Gastroesophageal sphincter (tissue), 4 donors: ENCODE measurements around the gene SCGB1C2. TPM values are rescaled to one million over a fixed set of nuclear protein-coding genes. Genes with fewer than 3 reads are reported as not detected.

Experiments
- ATAC-seq: fragments of 150-250 bp; one replicate; pipeline ENCODE4 v1.9.1; 2016; ENCODE audit warnings: mild to moderate bottlenecking, moderate library complexity
- H3K27ac ChIP-seq, 4 donors: fragments of 200-600 bp; sonication (generic) in 3 of 4; 1 replicate in 3 of 4; 2 replicates in 1 of 4; pipeline ENCODE4 v1.5.1; 2016 to 2019
- H3K27me3 ChIP-seq: fragments of 200-600 bp; sonication (generic); one replicate; pipeline ENCODE4 v1.5.1; 2019
- H3K36me3 ChIP-seq, 2 donors: fragments of 200-600 bp; sonication (generic); one replicate each; pipeline ENCODE4 v1.5.1; 2019; ENCODE audit warnings: control low read depth in 1 of 2
- H3K4me1 ChIP-seq, 3 donors: fragments of 200-600 bp; sonication (generic); 1 replicate in 2 of 3; 2 replicates in 1 of 3; pipeline ENCODE4 v1.5.1; 2016 to 2019; ENCODE audit warnings: control low read depth in 2 of 3
- H3K4me3 ChIP-seq, 2 donors: fragments of 200-600 bp; sonication (generic); one replicate each; pipeline ENCODE4 v1.5.1; 2019; ENCODE audit warnings: mild to moderate bottlenecking in 1 of 2, moderate library complexity in 1 of 2
- H3K9me3 ChIP-seq, 3 donors: fragments of 200-600 bp; sonication (generic); one replicate each; pipeline ENCODE4 v1.5.1; 2017 to 2019; ENCODE audit warnings: control low read depth in 2 of 3
- EP300 ChIP-seq: sonication (generic); formaldehyde crosslinking; IDR thresholded peaks from one replicate; pipeline ENCODE4 v1.6.1; 2017; ENCODE audit warnings: antibody characterized with exemption, mild to moderate bottlenecking
- POLR2A ChIP-seq, 2 donors: fragments of 450-650 bp; IDR thresholded peaks; one replicate each; pipeline ENCODE4 v1.6.1; 2017; ENCODE audit warnings: antibody characterized with exemption in 2 of 2, mild to moderate bottlenecking in 2 of 2, moderate library complexity in 1 of 2
- POLR2AphosphoS5 ChIP-seq: sonication (generic); formaldehyde crosslinking; IDR thresholded peaks from one replicate; pipeline ENCODE4 v1.6.1; 2017; ENCODE audit warnings: antibody characterized with exemption
- WGBS, 2 donors: methylation state at CpG; one replicate each; pipeline ENCODE4 v1.1.5; 2018; ENCODE audit warnings: low coverage in 1 of 2; 5-methylcytosine and 5-hydroxymethylcytosine counted together
- total RNA-seq, 4 donors: library from RNA; depleted of rRNA; stranded (reverse); fragments of >200 nt; gene quantifications; one replicate each; pipeline ENCODE4 v1.1.0, GENCODE V29; 2016
- TF ChIP-seq, protein P1 (sequence below), 4 experiments: fragments of 200-600 bp in 2 of 4; fragments of 450-650 bp in 2 of 4; sonication (generic) in 1 of 4; IDR thresholded peaks; one replicate each; pipeline ENCODE4 v1.5.1; 2017 to 2019; ENCODE audit warnings: antibody characterized with exemption in 4 of 4, mild to moderate bottlenecking in 2 of 4, moderate library complexity in 2 of 4

The SCGB1C2 gene
- total RNA-seq, 4 donors from 2014 or later = not detected

DNA sequence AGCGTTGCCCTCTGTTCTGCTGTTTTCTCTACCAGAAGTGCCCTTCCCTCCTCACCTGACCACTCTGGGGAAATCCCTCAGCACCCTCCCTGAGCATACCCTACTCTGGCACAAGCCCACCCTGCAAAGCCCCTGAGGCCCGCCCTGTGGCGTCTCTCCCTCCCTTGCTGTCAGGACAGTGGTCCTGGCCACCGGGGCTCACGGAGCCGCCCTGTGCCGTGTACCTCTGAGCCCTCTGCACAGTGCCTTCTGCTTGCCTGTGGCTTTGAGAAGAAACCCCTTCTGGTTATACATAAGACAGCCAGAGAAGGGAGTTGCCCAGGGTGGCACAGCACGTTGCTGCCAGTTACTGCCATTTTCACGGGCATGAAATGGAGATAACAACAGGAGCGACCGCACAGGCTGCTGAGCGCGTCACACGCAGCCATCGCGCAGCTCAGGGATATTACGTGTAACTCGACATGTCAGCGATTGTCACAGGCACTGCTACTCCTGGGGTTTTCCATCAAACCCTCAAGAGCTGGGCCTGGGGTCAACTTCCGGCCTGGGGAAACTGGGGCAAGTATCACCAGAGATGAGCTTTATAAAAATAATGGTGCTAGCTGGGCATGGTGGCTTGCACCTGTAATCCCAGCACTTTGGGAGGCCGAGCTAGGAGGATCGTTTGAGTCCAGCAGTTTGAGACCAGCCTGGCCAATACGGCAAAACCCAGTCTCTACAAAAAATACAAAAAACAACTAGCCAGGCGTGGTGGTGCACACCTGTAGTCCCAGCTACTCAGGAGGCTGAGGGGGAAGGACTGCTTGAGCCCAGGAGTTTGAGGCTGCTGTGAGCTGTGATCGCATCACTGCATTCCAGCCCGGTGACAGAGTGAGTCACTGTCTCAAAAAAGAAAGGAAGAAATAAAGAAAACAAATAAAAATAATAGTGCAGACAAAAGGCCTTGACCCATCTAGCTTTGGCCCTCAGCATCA, 14.8 kb downstream of the SCGB1C2 start:
- TF ChIP-seq EP300 (no peak), POLR2AphosphoS5 (no peak), POLR2A (IDR thresholded peaks at IDR 0.05) (no peak)
- TF ChIP-seq, protein P1, sequence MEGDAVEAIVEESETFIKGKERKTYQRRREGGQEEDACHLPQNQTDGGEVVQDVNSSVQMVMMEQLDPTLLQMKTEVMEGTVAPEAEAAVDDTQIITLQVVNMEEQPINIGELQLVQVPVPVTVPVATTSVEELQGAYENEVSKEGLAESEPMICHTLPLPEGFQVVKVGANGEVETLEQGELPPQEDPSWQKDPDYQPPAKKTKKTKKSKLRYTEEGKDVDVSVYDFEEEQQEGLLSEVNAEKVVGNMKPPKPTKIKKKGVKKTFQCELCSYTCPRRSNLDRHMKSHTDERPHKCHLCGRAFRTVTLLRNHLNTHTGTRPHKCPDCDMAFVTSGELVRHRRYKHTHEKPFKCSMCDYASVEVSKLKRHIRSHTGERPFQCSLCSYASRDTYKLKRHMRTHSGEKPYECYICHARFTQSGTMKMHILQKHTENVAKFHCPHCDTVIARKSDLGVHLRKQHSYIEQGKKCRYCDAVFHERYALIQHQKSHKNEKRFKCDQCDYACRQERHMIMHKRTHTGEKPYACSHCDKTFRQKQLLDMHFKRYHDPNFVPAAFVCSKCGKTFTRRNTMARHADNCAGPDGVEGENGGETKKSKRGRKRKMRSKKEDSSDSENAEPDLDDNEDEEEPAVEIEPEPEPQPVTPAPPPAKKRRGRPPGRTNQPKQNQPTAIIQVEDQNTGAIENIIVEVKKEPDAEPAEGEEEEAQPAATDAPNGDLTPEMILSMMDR (IDR thresholded peaks at IDR 0.05) = no peak
- Histone ChIP-seq H3K27ac (no peak overlapping the region), H3K36me3 (no peaks in the 10 kb centered on the region), H3K4me3 (no peak overlapping the region), H3K9me3 (no peaks in the 10 kb centered on the region), H3K4me1 (no peaks in the 10 kb centered on the region), H3K27me3 (no peaks in the 10 kb centered on the region)
- WGBS, 2 donors = 87 to 89% methylated on average over 3 to 9 of the region's 26 CpGs
- ATAC-seq = no peak

DNA sequence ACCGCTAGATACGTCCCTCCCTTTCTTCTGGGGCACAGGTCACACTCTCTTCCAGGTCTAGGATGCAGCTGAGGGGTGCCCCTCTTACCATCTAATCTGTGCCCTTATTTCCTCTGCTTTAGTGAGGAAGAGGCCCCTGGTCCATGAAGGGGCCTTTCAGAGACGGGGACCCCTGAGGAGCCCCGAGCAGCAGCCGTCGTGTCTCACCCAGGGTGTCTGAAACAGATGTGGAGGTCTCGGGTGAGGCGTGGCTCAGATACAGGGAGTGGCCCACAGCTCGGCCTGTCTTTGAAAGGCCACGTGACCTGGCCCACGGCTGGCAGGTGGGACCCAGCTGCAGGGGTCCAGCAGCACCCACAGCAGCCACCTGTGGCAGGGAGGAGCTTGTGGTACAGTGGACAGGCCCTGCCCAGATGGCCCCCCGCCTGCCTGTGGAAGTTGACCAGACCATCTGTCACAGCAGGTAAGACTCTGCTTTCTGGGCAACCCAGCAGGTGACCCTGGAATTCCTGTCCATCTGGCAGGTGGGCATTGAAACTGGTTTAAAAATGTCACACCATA, 15.6 kb downstream of the SCGB1C2 start:
- Histone ChIP-seq H3K4me3 (no peak overlapping the region), H3K36me3 (no peaks in the 10 kb centered on the region), H3K9me3 (no peaks in the 10 kb centered on the region), H3K27me3 (no peaks in the 10 kb centered on the region), H3K27ac (no peak overlapping the region), H3K4me1 (no peaks in the 10 kb centered on the region)
- no peak for ATAC-seq
- no peak for TF ChIP-seq POLR2A (IDR thresholded peaks at IDR 0.05)
- no peak for TF ChIP-seq EP300
- TF ChIP-seq, protein P1 (IDR thresholded peaks at IDR 0.05) = no peak
- no peak for TF ChIP-seq POLR2AphosphoS5
- WGBS, 2 donors = 76 to 83% methylated on average over 3 to 5 of the region's 12 CpGs

DNA sequence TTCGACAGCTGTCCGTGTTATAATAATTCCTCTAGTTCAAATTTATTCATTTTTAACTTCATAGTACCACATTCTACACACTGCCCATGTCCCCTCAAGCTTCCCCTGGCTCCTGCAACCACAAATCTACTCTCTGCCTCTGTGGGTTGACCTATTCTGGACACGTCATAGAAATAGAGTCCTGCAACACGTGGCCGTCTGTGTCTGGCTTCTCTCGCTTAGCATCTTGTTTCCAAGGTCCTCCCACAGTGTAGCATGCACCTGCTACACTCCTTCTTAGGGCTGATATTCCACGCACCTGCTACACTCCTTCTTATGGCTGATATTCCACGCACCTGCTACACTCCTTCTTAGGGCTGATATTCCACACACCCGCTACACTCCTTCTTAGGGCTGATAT, 16.5 kb downstream of the SCGB1C2 start:
- Histone ChIP-seq H3K9me3 (no peaks in the 10 kb centered on the region), H3K27me3 (no peaks in the 10 kb centered on the region), H3K27ac (no peak overlapping the region), H3K36me3 (no peaks in the 10 kb centered on the region), H3K4me1 (no peaks in the 10 kb centered on the region), H3K4me3 (no peak overlapping the region)
- no peak for ATAC-seq
- WGBS, 2 donors = 79 to 91% methylated on average over 8 to 9 of the region's 9 CpGs
- TF ChIP-seq, protein P1 (IDR thresholded peaks at IDR 0.05) = no peak
- TF ChIP-seq POLR2A (IDR thresholded peaks at IDR 0.05) = no peak
- no peak for TF ChIP-seq POLR2AphosphoS5
- TF ChIP-seq EP300 = no peak

DNA sequence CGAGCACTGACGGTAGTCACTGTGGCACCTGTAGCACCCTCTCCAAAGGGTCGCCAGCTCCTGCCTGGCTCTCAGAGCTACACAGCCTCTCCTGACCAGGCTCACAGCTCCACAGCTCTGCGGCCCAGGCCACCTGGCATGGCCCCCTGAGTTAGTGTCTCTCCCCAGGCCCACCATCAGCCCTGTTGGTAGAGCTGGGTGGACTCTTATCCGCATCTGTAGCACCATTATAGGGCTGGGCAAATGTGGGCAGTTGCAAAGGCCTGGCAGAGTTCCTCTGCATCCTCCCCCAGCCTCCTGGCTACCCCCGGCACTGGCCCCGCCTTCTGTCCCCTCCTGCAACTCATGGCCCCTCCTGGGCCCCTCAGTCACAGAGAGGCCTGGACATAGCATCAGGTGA, 18.2 kb downstream of the SCGB1C2 start:
- 71% methylated on average over 2 of the region's 7 CpGs; no CpG with 5 or more reads in 1 of the 2 donors for WGBS, 2 donors
- H3K27me3 ChIP-seq = no peaks in the 10 kb centered on the region
- H3K27ac ChIP-seq = no peak overlapping the region
- ATAC-seq = no peak
- TF ChIP-seq, protein P1 (IDR thresholded peaks at IDR 0.05) = no peak
- no peak for TF ChIP-seq POLR2A (IDR thresholded peaks at IDR 0.05)
- no peak for TF ChIP-seq POLR2AphosphoS5
- TF ChIP-seq EP300 = no peak
- H3K9me3 ChIP-seq = no peaks in the 10 kb centered on the region
- no peaks in the 10 kb centered on the region for H3K36me3 ChIP-seq
- no peaks in the 10 kb centered on the region for H3K4me1 ChIP-seq
- no peak overlapping the region for H3K4me3 ChIP-seq
